IMR-90 (cell line): ENCODE results near the gene RALGPS2. TPM values are rescaled to one million over a fixed set of nuclear protein-coding genes. Genes with fewer than 3 reads are reported as not detected.

Source experiments
- ATAC-seq: fragments of 200-7000 bp; cut with Tn5 transposase; 2 replicates; pipeline ENCODE4 v1.9.1; 2020; ENCODE audit warnings: low read depth, mild to moderate bottlenecking, moderate library complexity
- BruUV-seq: library from RNA; stranded (reverse); fragments of 400-500 nt; replicated peaks from 2 replicates; lab custom pipeline; 2021; lab: Mats Ljungman, UMichigan
- CTCF ChIA-PET: fragments of 300-600 bp; formaldehyde crosslinking; extraction: SDS; loops from one replicate; lab custom pipeline; 2021; ENCODE audit warnings: antibody characterized with exemption; lab: Yijun Ruan, JAX
- POLR2A ChIA-PET: fragments of 300-600 bp; sonication (Branson Sonifier 250); formaldehyde crosslinking; loops from one replicate; lab custom pipeline; 2022; ENCODE audit warnings: antibody characterized with exemption; ENCODE audit not compliant: unreplicated experiment; lab: Charles Lee
- DNase-seq: peaks from one replicate; pipeline ENCODE4 v3.0.0; 2013
- H2AFZ ChIP-seq: replicated peaks from 2 replicates; pipeline ENCODE3; 2013; ENCODE audit warnings: low read length, mild to moderate bottlenecking; ENCODE audit not compliant: poor library complexity
- H2AK5ac ChIP-seq: 2 replicates; pipeline ENCODE4 v1.6.1; 2013; ENCODE audit warnings: low read depth, low read length, inconsistent platforms
- H2AK9ac ChIP-seq: replicated peaks from 2 replicates; pipeline ENCODE3; 2013; ENCODE audit warnings: mild to moderate bottlenecking, low read depth, low read length, moderate library complexity; ENCODE audit not compliant: poor library complexity
- H2BK120ac ChIP-seq: 2 replicates; pipeline ENCODE4 v1.6.1; 2013; ENCODE audit warnings: low read depth, low read length, inconsistent platforms
- H2BK15ac ChIP-seq: 3 replicates; pipeline ENCODE4 v1.6.1; 2013; ENCODE audit warnings: low read depth, low read length, inconsistent platforms
- H2BK20ac ChIP-seq: 2 replicates; pipeline ENCODE4 v1.6.1; 2013; ENCODE audit warnings: low read depth, mild to moderate bottlenecking, inconsistent platforms, low read length, moderate library complexity
- H2BK5ac ChIP-seq: 2 replicates; pipeline ENCODE4 v1.6.1; 2013; ENCODE audit warnings: mild to moderate bottlenecking, low read depth, low read length, inconsistent platforms; ENCODE audit not compliant: poor library complexity, severe bottlenecking
- H3K14ac ChIP-seq: replicated peaks from 2 replicates; pipeline ENCODE4 v1.6.1; 2013; ENCODE audit warnings: low read depth, low read length, inconsistent platforms
- H3K18ac ChIP-seq: 2 replicates; pipeline ENCODE4 v1.6.1; 2013; ENCODE audit warnings: low read depth, low read length, control low read depth
- H3K23ac ChIP-seq: 2 replicates; pipeline ENCODE4 v1.6.1; 2013; ENCODE audit warnings: low read depth, low read length, inconsistent platforms
- H3K27ac ChIP-seq: 2 replicates; pipeline ENCODE4 v1.5.1; 2013; ENCODE audit warnings: mild to moderate bottlenecking, control low read depth, low read length; ENCODE audit not compliant: insufficient read depth
- H3K27me3 ChIP-seq: 2 replicates; pipeline ENCODE4 v1.6.1; 2013; ENCODE audit warnings: low read length; ENCODE audit not compliant: control insufficient read depth, insufficient read depth
- H3K36me3 ChIP-seq: 2 replicates; pipeline ENCODE4 v1.6.1; 2013; ENCODE audit warnings: low read length, mixed read lengths; ENCODE audit not compliant: control insufficient read depth, insufficient read depth
- H3K4ac ChIP-seq: 2 replicates; pipeline ENCODE4 v1.6.1; 2013; ENCODE audit warnings: low read depth, low read length, inconsistent platforms
- H3K4me1 ChIP-seq: 2 replicates; pipeline ENCODE4 v1.6.1; 2013; ENCODE audit warnings: low read length, mixed read lengths; ENCODE audit not compliant: control insufficient read depth, insufficient read depth
- H3K4me2 ChIP-seq: 2 replicates; pipeline ENCODE4 v1.6.1; 2013; ENCODE audit warnings: low read depth, mild to moderate bottlenecking, control low read depth, low read length, moderate library complexity
- H3K4me3 ChIP-seq: 2 replicates; pipeline ENCODE4 v1.5.1; 2013; ENCODE audit warnings: low read depth, mild to moderate bottlenecking, control low read depth, low read length, moderate library complexity; ENCODE audit not compliant: insufficient read depth
- H3K56ac ChIP-seq: 2 replicates; pipeline ENCODE4 v1.6.1; 2013; ENCODE audit warnings: low read length, inconsistent platforms; ENCODE audit not compliant: insufficient read depth; ENCODE audit errors: extremely low read depth
- H3K79me1 ChIP-seq, 2 experiments: 2 replicates each; pipeline ENCODE4 v1.6.1; 2013; ENCODE audit warnings: low read length in 2 of 2, inconsistent platforms in 1 of 2, low read depth in 1 of 2
- H3K9ac ChIP-seq: 2 replicates; pipeline ENCODE4 v1.6.1; 2013; ENCODE audit warnings: low read depth, low read length, control low read depth
- H3K9me1 ChIP-seq: 2 replicates; pipeline ENCODE4 v1.6.1; 2013; ENCODE audit warnings: low read length, inconsistent platforms; ENCODE audit not compliant: insufficient read depth
- H3K9me3 ChIP-seq: 2 replicates; pipeline ENCODE4 v1.6.1; 2013; ENCODE audit warnings: low read length; ENCODE audit not compliant: control insufficient read depth, insufficient read depth
- H4K20me1 ChIP-seq: 2 replicates; pipeline ENCODE4 v1.6.1; 2013; ENCODE audit warnings: low read length, inconsistent platforms; ENCODE audit not compliant: insufficient read depth
- H4K5ac ChIP-seq: 2 replicates; pipeline ENCODE4 v1.6.1; 2013; ENCODE audit warnings: mild to moderate bottlenecking, low read depth, low read length, control low read depth
- H4K8ac ChIP-seq, 2 experiments: 2 replicates each; pipeline ENCODE4 v1.6.1; 2013; ENCODE audit warnings: low read depth in 2 of 2, low read length in 2 of 2, control low read depth in 1 of 2, inconsistent platforms in 1 of 2
- H4K91ac ChIP-seq: 2 replicates; pipeline ENCODE4 v1.6.1; 2013; ENCODE audit warnings: low read depth, low read length, inconsistent platforms; ENCODE audit not compliant: insufficient read depth
- BHLHE40 ChIP-seq: fragments of 150-350 bp; IDR thresholded peaks from 2 replicates; pipeline ENCODE4 v1.6.1; 2016; ENCODE audit warnings: mild to moderate bottlenecking, low read depth, low read length
- CEBPB ChIP-seq: IDR thresholded peaks from 2 replicates; pipeline ENCODE4 v1.6.1; 2012; ENCODE audit warnings: low read depth, low read length, improper control_type of control experiment
- CTCF ChIP-seq: conservative IDR thresholded peaks from 2 replicates; pipeline ENCODE4 v1.5.1; 2012; ENCODE audit warnings: mild to moderate bottlenecking, low read depth, low read length, improper control_type of control experiment
- ELK1 ChIP-seq: fragments of 150-350 bp; IDR thresholded peaks from 2 replicates; pipeline ENCODE4 v1.6.1; 2016; ENCODE audit warnings: low read depth, mild to moderate bottlenecking, low read length, moderate library complexity, borderline replicate concordance
- FOS ChIP-seq: fragments of 150-350 bp; IDR thresholded peaks from 2 replicates; pipeline ENCODE4 v1.6.1; 2016; ENCODE audit warnings: low read depth, low read length
- MAFK ChIP-seq: IDR thresholded peaks from 2 replicates; pipeline ENCODE4 v1.6.1; 2012; ENCODE audit warnings: low read depth, low read length, improper control_type of control experiment
- MAZ ChIP-seq: IDR thresholded peaks from 2 replicates; pipeline ENCODE4 v1.6.1; 2012; ENCODE audit warnings: low read depth, mild to moderate bottlenecking, low read length, improper control_type of control experiment, moderate library complexity, borderline replicate concordance
- MXI1 ChIP-seq: IDR thresholded peaks from 2 replicates; pipeline ENCODE4 v1.6.1; 2012; ENCODE audit warnings: low read depth, mild to moderate bottlenecking, low read length, moderate library complexity, borderline replicate concordance
- RAD21 ChIP-seq: IDR thresholded peaks from 2 replicates; pipeline ENCODE4 v1.6.1; 2012; ENCODE audit warnings: low read length, improper control_type of control experiment
- RCOR1 ChIP-seq: IDR thresholded peaks from 2 replicates; pipeline ENCODE4 v1.6.1; 2012; ENCODE audit warnings: mild to moderate bottlenecking, low read length, improper control_type of control experiment; ENCODE audit not compliant: insufficient replicate concordance
- RFX5 ChIP-seq: IDR thresholded peaks from 2 replicates; pipeline ENCODE4 v1.8.0; 2012; ENCODE audit warnings: low read depth, mild to moderate bottlenecking, low read length, moderate library complexity
- WGBS, 2 experiments: methylation state at CpG; one replicate each; pipeline versions ENCODE4 v1.1.5 to v1.1.7; 2013; ENCODE audit warnings: missing lambda C conversion rate in 2 of 2; ENCODE audit not compliant: insufficient read length in 1 of 2; ENCODE audit errors: extremely low coverage in 2 of 2; 5-methylcytosine and 5-hydroxymethylcytosine counted together
- dilution Hi-C: fragments of 300-500 bp; cut with HindIII; formaldehyde crosslinking; loops from one replicate; pipeline ENCODE4 v1.14.3; 2018; ENCODE audit warnings: low sequenced_read_pairs; ENCODE audit not compliant: unreplicated experiment
- in situ Hi-C: fragments of 300-500 bp; cut with MboI; formaldehyde crosslinking; loops from 3 replicates; pipeline ENCODE4 v1.14.3; 2019; ENCODE audit warnings: low sequenced_read_pairs, inconsistent platforms, mixed read lengths
- intact Hi-C: fragments of 100-400 bp; cut with micrococcal nuclease; formaldehyde crosslinking; loops from 2 replicates; pipeline ENCODE4 v1.10.0; 2022
- polyA plus RNA-seq, 3 experiments: library from polyadenylated mRNA; depleted of rRNA; stranded (reverse); fragments of >200 nt; gene quantifications; 2 replicates each; pipeline ENCODE4 v1.2.3, GENCODE V29; 2012; ENCODE audit warnings: low replicate concordance in 1 of 3
- total RNA-seq: library from RNA; depleted of rRNA; stranded (reverse); fragments of >200 nt; gene quantifications from 2 replicates; pipeline ENCODE4 v1.2.3, GENCODE V29; 2012

The RALGPS2 gene
- total and polyA plus RNA-seq, 2 of the 4 experiments (the other 2 are of a cell fraction), result 13.8 to 148 TPM

GRCh38 chr1:178901482-178902125, 176.6 kb downstream of the RALGPS2 start:
- no TSS peak for BruUV-seq
- H3K4ac ChIP-seq, result no peak overlapping the region
- no peak for TF ChIP-seq RAD21
- TF ChIP-seq MAFK, result no peak
- TF ChIP-seq RCOR1, result no peak
- TF ChIP-seq MXI1, result no peak
- TF ChIP-seq FOS, result no peak
- TF ChIP-seq CEBPB, result no peak
- no peak for TF ChIP-seq BHLHE40
- no peak for TF ChIP-seq RFX5
- no peak for TF ChIP-seq ELK1
- no peak for TF ChIP-seq CTCF
- TF ChIP-seq MAZ, result no peak
- no peaks in the 10 kb centered on the region for H3K9me1 ChIP-seq
- no peak for ATAC-seq
- no peak overlapping the region for H2BK5ac ChIP-seq
- in situ Hi-C loops (no loop called here), intact Hi-C loops (loop anchor here (10.0 kb wide), 1 partner anchor 357 kb away; no protein-coding TSS in a partner anchor), dilution Hi-C loops (no loop called here)
- no peak overlapping the region for H2BK20ac ChIP-seq
- H3K9me3 ChIP-seq, result no peaks in the 10 kb centered on the region
- H2AFZ ChIP-seq, result no peak overlapping the region
- H4K91ac ChIP-seq, result no peak overlapping the region
- H3K4me2 ChIP-seq, result no peak overlapping the region
- H3K27ac ChIP-seq, result no peak overlapping the region
- no peak overlapping the region for H4K8ac ChIP-seq
- H3K4me1 ChIP-seq, result no peaks in the 10 kb centered on the region
- POLR2A ChIA-PET, result no interaction called here
- DNase-seq, result no peak
- H3K27me3 ChIP-seq, result no peaks in the 10 kb centered on the region
- H2AK9ac ChIP-seq, result no peak overlapping the region
- H3K18ac ChIP-seq, result no peak overlapping the region
- no peak overlapping the region for H3K4me3 ChIP-seq
- H3K14ac ChIP-seq, result no peak overlapping the region
- no peak overlapping the region for H3K23ac ChIP-seq
- no peak overlapping the region for H3K9ac ChIP-seq
- no peak overlapping the region for H2BK120ac ChIP-seq
- no peak overlapping the region for H3K56ac ChIP-seq
- no peaks in the 10 kb centered on the region for H4K20me1 ChIP-seq
- H2AK5ac ChIP-seq, result no peak overlapping the region
- CTCF ChIA-PET, result interaction anchor here (1.3 kb wide), 1 partner anchor 10 kb away, joined by 3 read pairs; no protein-coding TSS in a partner anchor
- H3K79me1 ChIP-seq, result no peaks in the 10 kb centered on the region
- H4K5ac ChIP-seq, result no peak overlapping the region
- no peak overlapping the region for H2BK15ac ChIP-seq
- peaks cover 13% of the 10 kb centered on the region for H3K36me3 ChIP-seq
- no CpG with 5 or more reads among the region's 1 CpG for WGBS, 2 experiments
